Brain pericyte (primary cell): ENCODE results near the gene RPEL1.
"Not testable (repeated sequence)": the region's sequence is repeated elsewhere in the genome, so short reads cannot be mapped to it uniquely, and the experiment has no call there.

Experiments
- DNase-seq: peaks from one replicate; pipeline ENCODE4 v3.0.0-alpha.2; 2012; ENCODE audit warnings: low read depth, low spot score

Gene RPEL1

DNA sequence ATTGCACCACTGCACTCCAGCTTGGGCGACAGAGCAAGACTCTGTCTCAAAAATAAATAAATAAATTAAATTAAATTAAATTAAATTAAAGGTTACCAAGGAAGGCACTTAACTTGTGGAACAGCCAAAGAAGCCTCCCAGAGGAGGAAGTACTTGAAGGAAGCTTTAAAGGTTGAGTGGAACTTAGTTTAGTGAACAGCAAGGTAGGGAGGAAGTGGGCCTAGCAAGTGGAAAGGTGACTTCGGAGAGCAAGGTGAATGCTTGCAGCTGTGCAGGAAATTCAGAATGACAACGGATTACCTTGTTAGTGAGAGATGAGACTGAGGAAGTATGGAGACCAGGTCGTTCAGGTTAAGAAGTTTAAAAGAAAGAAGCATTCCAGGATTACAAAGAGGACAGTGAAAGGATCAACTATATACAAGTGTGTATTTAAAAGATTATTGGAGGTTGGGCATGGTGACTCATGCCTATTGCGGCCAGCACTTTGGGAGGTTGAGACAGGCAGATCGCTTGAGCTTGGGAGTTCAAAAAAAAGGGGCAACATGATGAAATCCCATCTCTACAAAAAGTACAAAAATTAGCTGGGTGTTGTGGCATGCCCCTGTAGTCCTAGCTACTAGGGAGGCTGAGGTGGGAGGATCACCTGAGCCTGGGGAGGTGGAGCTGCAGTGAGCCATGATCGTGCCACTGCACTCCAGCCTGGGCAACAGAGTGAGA is 12.8 kb upstream of the RPEL1 start:
- DNase-seq: no peak

DNA sequence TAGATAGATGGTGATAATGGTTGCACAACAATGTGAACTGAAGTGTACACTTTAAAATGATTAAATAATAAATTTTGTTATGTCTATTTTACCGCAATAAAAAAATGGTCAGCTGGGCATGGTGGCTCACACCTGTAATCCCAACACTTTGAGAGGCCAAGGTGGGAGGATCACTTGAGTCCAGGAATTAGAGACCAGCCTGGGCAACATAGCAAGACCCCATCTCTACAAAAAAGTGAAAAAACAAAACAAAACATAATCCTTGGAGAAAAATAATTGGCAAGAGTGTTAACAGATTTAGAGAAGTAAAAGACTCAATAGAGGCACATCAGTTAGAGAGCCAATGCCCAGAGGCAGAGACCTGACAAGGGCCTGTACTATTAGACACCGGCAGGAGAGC is 9.9 kb upstream of the RPEL1 start:
- DNase-seq: no peak

DNA sequence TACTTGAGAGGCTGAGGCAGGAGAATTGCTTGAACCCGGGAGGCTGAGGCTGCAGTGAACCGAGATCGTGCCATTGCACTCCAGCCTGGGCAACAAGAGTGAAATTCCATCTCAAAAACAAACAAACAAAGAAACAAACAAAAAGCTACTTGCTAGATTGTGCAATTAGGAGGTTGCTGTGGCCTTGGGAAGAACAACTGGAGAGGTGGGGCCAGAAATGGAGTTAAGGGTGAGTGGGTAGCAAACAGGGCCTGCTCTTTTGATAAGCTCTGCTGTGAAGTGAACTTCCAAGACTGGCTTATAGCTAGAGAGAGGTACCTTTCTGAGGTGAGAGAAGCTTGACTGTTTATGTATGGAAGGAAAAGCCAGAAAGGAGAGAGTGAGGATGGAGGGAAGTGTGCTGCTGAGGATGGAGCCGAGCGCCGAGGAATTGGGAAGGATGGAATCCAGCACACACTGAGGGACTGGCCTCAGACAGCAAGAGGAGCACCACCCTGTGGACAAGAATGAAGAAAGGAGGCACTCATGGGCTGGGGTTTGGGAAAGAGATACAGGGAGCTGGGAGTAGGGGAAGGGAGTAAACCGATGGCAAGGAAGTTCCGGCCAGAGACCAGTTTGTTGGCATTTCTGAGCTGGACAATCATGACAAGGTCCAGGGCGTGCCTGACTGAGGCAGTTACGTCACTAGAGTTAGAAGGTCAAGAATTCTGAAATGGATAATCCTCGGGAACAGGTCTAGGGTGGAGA is 7.0 kb upstream of the RPEL1 start:
- no peak for DNase-seq

DNA sequence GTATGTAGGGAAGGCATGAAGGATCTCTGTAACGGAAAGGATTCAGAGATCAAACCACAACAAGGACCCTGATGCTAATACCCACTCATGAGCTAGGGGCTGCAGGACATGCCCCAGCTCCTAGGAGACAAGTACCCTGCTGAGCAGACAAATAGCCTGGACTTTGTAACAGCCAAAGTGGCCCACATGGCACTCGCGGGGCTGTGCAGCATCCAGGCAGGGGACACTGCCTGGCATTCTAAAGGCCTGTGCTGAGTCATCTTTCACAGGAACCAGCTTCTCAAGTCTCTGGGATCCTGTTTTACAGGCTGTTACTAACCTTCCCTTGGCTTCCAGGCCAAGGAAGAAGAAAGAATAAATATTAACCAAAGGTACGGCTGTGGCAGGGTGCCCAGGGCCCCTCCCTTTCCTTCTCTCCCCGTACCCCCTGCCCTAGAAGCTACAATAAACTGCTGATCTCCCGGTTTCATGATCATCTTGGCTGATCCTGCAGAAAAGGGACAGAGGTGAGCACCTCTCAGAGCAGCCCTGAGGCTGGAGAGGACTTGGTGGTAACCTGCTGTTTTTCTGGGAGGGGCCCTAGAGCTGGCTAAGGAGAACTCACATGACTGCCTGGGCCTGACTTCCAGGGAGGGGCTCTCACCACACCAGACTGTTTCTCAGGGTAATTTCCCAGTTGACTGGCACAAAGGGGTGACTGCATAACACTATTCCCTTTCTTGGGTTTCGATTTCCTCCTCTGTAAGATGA is 4.2 kb upstream of the RPEL1 start:
- DNase-seq: no peak

DNA sequence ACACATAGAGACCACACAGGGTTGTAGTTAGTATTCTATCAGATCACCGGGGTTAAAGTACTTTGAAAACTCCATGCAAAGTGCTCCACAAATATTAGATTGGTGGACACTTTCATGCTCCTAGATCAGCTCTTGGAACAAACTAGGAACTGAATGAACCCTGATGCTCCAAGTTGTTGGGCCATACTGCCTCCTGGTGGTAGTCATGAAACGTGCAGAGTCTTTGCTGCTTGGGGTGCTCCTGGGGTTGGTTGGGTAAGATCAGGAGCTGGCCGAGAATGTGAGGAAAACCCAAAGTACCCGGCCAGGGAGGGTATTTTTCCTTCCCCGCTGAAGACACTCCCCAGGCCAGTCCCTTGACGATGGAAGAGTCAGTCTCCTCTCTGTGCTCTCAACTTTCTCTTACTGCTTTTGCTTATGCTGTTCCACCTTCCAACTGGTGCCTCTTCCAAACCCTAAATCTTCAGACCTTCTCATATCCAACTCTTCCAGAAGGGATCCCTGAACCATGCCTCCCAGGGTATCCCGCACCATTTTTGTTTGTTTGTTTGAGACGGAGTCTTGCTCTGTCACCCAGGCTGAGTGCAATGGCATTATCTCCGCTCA is 918 bp upstream of the RPEL1 start:
- DNase-seq: no peak

DNA sequence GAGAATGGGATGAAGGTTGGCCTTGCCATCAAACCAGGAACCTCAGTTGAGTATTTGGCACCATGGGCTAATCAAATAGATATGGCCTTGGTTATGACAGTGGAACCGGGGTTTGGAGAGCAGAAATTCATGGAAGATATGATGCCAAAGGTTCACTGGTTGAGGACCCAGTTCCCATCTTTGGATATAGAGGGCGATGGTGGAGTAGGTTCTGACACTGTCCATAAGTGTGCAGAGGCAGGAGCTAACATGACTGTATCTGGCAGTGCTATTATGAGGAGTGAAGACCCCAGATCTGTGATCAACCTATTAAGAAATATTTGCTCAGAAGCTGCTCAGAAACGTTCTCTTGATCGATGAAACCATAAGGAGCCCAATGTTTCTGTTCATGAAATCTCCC is 637 bp downstream of the RPEL1 start:
- no peak for DNase-seq

DNA sequence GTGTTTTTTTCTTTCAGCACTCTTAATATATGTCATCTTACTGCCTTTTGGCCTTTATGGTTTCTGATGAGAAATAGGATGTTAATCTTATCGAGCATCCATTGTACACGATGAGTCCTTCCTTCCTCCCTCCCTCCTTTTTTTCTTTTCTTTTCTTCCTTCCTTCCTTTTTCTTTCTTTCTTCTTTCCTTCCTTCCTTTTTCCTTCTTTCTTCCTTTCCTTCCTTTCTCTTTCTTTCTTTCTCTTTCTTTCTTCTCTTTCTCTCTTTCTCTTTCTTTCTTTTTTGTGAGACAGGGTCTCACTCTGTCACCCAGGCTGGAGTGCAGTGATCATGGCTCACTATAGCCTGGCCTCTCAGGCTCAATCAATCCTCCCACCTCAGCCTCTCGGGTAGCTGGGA is 8.4 kb downstream of the RPEL1 start:
- no peak for DNase-seq

DNA sequence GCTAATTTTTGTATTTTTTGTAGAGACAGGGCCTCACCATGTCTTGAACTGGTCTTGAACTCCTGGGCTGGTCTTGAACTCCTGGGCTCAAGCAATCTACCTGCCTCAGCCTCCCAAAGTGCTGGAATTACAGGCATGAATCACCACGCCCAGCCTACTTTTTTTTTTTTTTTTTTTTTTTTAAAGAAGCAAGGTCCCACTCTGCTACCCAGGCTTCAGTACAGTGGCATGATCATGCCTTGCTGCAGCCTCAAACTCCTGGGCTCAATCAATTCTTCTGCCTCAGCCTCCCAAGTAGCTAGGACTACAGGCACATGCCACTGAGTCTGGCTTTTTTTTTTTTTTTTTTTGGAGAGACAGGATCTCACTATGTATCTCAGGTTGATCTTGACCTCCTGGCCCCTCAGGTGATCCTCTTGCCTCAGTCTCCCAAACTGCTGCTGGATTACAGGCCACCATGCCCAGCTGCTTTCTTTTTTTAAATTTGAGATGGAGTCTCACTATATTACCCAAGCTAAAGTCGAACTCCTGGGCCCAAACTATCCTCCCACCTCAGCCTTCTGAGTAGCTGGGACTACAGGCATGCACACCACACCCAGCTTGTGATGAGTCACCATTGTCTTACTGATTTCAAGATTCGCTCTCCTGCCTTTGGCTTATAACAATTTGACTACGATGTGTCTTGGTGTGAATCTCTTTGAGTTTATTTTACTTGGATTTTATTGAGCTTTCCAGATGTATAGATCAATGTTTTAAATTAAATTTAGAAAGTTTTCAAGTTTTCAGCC is 9.0 kb downstream of the RPEL1 start:
- DNase-seq: no peak

DNA sequence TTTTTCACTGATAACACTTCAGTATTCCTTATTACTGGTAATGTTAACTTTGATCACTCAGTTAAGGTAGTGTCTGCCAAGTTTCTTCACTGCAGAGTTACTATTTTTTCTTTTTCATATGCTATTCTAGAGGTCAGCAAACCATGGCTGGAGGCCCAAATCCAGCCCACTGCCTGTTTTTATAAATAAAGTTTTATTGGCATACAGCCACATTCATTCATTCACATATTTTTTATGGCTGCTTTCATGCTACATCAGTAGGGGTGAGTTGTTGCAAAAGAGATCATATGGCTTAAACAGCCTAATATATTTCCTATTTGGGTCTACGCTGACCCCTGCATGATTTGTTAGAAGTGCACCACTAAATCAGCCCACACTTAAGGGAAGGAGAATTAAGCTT is 10.9 kb downstream of the RPEL1 start:
- no peak for DNase-seq

DNA sequence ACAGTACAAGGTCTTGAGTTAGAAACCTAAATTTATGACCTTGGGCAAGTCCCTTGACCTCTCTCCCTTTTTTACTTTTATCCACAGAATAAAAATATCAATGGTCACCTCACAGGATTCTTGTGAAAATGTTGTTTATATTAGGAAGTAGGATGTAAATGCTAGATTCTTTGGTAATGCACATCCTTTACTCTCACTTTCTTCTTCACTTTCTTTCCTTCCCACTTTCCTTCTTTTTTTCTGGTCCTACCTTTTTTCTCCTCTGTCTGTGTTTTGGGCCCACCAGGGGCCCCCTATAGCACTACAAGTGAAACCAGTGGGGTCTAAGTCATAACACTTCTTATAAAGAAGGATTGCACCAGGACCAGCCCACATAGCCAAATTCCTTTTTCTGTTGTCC is 12.1 kb downstream of the RPEL1 start:
- DNase-seq: no peak

DNA sequence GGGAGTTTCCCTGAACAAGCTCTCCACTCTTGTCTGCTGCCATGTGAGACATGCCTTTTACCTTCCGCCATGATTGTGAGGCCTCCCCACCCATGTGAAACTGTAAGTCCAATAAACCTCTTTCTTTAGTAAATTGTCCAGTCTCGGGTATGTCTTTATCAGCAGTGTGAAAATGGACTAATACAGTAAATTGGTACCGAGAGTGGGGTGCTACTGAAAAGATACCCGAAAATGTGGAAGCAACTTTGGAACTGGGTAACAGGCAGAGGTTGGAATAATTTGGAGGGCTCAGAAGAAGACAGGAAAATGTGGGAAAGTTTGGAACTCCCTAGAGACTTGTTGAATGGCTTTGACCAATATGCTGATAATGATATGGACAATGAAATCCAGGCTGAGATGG is 13.2 kb downstream of the RPEL1 start:
- not testable (repeated sequence) for DNase-seq

DNA sequence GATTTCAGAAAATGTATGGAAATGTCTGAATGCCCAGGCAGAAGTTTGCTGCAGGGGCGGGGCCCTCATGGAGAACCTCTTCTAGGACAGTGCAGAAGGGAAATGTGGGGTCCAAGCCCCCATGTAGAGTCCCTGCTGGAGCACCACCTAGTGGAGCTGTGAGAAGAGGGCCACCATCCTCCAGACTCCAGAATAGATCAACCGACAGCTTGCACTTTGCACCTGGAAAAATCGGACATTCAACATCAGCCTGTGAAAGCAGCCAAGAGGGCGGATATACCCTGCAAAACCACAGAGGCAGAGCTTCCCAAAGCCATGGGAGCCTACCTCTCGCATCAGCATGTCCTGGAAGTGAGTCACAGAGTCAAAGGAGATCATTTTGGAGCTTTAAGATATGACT is 14.3 kb downstream of the RPEL1 start:
- DNase-seq: no peak

DNA sequence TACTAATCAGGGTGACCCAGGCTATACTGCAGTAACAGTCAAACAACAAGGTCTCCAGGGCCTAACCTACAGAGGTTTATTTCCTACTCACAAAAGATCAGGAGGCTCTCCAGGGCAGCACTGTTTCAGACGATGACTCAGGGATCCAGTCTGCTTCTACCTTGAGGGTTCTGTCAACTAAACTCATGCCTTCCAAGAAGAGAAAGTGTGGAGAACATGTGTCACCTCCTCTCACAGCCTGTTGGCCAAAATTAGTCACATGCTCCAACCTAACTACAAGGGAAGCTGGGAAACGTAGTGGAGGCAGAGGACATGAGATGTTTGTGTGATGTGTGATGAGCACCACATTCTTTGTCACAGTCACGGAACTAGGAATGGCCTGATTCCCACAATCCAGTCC is 16.5 kb downstream of the RPEL1 start:
- DNase-seq: no peak

DNA sequence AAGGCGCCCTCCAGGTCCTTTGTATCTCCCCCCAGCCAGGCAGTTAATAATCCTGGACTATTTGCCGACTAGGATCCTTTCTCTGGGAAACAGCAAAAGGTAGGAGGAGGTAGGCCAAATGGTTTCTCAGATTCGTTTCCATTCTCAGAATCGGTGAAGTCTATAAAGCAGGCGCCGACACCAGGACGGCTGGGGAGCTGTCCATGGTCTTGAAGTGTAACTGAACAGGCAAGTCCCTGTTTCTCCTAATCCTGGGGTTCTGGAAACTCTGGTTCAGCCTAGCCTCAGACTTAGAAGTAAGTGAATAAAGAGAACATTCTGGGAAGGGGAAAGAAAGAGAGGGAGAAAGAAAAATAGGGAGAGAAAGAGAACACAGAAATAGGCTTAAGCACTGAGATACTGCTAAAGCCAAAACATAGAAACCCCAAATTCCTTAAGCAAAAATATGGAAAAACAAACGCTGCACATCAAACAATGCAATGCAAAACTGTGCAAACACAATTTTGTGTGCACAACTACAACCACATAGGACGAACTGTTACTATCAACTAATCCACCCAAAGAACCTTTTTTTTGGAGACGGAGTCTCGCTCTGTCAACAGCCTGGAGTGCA is 20.1 kb downstream of the RPEL1 start:
- peak; percentile 45 for DNase-seq

DNA sequence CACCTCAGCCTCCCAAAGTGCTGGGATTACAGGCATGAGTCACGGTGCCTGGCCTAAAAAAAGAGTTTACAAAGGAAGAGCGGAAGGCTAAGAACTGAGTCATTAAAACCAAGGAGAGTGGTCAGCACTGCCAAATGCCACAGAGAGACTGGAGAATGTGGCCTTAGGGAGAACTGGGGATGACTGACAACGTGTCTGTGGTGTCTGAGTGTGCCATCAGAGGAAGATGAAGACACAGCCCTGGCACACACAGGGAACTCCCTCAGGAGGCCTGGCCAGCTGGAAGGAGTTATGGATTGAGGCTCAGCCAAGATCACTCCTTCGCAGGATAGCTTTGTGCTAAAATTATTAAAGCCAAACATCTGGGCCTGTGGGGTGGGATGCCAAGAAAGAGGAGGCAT is 27.4 kb downstream of the RPEL1 start:
- peak; percentile 60 for DNase-seq

DNA sequence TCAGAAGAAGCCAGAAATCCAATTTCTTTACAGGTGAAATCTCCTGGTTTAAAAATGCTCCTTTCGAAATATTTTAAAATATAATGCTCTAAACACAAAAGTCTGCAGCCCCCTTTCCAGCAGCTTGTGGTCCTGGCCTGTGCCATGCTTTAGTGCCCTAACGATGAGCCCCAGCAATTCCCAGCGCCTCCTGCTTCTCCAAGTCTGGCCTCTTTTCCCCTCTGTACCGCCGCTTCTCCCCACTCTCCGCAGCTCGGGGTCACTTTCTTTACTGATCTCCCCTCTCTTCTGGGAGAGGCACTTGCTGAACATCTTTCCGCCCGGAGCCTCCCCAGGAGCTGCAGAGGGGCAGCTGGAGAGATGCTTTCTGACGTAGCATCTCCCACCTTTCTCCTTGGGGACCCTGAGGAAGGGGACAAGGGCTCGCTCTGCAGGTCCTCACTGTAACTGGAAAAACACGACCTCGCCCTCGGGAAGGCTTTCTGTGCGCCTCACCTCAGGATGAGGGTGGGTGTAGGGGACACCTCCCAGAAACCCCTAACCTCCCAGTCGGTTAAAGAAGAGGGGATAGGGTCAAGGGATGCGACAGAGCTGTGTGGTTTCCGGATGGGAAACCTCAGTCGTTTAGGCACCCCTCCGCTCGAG is 30.7 kb downstream of the RPEL1 start:
- no peak for DNase-seq

DNA sequence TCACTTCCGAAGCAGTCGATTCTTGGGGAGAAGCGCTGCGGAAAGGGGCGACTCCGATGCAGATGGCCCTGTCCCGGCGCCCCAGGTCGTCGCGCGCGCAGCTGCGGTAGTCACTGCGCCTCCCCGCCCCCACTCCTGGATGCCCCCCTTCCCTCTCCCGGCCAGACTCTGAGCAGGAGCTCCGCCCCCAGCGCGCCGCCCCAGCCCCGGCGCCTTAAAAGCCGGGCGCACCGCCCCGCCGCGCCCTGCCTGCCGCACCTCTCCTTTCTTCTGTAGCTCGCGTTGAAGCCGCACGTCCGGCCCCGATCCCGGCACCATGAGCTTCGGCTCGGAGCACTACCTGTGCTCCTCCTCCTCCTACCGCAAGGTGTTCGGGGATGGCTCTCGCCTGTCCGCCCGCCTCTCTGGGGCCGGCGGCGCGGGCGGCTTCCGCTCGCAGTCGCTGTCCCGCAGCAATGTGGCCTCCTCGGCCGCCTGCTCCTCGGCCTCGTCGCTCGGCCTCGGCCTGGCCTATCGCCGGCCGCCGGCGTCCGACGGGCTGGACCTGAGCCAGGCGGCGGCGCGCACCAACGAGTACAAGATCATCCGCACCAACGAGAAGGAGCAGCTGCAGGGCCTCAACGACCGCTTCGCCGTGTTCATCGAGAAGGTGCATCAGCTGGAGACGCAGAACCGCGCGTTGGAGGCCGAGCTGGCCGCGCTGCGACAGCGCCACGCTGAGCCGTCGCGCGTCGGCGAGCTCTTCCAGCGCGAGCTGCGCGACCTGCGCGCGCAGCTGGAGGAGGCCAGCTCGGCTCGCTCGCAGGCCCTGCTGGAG is 31.4 kb downstream of the RPEL1 start, which contains the start of gene INA:
INA (plus strand) TSS at position 243 of the 817 bp plus-strand sequence; CDS start at position 317, 74 bp downstream.
- no peak for DNase-seq

DNA sequence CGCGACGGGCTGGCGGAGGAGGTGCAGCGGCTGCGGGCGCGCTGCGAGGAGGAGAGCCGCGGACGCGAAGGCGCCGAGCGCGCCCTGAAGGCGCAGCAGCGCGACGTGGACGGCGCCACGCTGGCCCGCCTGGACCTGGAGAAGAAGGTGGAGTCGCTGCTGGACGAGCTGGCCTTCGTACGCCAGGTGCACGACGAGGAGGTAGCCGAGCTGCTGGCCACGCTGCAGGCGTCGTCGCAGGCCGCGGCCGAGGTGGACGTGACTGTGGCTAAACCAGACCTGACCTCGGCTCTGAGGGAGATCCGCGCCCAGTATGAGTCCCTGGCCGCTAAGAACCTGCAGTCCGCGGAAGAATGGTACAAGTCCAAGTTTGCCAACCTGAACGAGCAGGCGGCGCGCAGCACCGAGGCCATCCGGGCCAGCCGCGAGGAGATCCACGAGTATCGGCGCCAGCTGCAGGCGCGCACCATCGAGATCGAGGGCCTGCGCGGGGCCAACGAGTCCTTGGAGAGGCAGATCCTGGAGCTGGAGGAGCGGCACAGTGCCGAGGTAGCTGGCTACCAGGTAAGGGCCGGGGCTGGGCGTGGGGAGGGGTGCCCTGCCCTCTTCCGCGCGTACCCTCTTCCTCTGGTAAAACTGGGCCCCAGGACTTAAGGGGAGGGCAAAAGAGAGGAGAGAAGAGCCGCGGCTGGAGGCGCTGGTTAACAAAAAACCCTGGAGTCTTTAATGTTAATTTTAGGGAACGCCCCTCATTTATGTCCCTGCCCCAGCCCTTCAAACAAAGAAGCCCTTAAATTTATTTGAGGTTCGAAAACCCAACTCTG is 32.2 kb downstream of the RPEL1 start:
- no peak for DNase-seq

DNA sequence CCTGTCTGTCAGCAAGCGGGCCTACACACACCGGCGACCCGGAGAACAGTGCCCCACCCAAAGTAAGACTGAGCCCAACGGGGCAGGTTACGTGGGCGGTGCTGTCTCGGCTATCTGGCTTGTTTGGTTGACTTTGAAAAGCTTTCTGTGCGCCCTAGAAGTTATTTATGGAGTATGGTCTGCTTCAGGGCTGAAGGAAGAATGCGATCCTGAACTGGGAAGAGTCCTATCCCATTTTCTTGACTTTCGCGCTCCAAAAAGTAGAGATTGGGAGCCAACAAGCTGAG is 32.8 kb downstream of the RPEL1 start:
- no peak for DNase-seq
